ENCODE data around the gene ZNF804B.

- TF ChIP-seq, protein P1, sequence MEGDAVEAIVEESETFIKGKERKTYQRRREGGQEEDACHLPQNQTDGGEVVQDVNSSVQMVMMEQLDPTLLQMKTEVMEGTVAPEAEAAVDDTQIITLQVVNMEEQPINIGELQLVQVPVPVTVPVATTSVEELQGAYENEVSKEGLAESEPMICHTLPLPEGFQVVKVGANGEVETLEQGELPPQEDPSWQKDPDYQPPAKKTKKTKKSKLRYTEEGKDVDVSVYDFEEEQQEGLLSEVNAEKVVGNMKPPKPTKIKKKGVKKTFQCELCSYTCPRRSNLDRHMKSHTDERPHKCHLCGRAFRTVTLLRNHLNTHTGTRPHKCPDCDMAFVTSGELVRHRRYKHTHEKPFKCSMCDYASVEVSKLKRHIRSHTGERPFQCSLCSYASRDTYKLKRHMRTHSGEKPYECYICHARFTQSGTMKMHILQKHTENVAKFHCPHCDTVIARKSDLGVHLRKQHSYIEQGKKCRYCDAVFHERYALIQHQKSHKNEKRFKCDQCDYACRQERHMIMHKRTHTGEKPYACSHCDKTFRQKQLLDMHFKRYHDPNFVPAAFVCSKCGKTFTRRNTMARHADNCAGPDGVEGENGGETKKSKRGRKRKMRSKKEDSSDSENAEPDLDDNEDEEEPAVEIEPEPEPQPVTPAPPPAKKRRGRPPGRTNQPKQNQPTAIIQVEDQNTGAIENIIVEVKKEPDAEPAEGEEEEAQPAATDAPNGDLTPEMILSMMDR (IDR thresholded peaks at IDR 0.05): no peak
- TF ChIP-seq EP300 (IDR thresholded peaks at IDR 0.05): no peak
- no peak for TF ChIP-seq POLR2AphosphoS5 (IDR thresholded peaks at IDR 0.05)
Observed at GRCh38 chr7:88867158-88867557, 107.7 kb downstream of the ZNF804B start.
